RPMI7951 (cell line): ENCODE results near the gene MRAP2. TPM values are rescaled to one million over a fixed set of nuclear protein-coding genes. Genes with fewer than 3 reads are reported as not detected.
"Not testable (repeated sequence)": the region's sequence is repeated elsewhere in the genome, so short reads cannot be mapped to it uniquely, and the experiment has no call there.

Experiments used
- DNase-seq: peaks from one replicate; pipeline ENCODE4 v3.0.0-alpha.2; 2012; ENCODE audit warnings: low read depth
- total RNA-seq: library from RNA; depleted of rRNA; stranded (reverse); fragments of >200 nt; shearing (Covaris generic); gene quantifications from 2 replicates; pipeline ENCODE4 v1.2.3, GENCODE V29; 2014; rRNA removed

The MRAP2 gene
- total RNA-seq, 1 experiment from 2014 or later, result 8.4 TPM

GRCh38 chr6:84129588-84129987 lies 96.0 kb downstream of the MRAP2 start:
- DNase-seq, result not testable (repeated sequence)

DNA sequence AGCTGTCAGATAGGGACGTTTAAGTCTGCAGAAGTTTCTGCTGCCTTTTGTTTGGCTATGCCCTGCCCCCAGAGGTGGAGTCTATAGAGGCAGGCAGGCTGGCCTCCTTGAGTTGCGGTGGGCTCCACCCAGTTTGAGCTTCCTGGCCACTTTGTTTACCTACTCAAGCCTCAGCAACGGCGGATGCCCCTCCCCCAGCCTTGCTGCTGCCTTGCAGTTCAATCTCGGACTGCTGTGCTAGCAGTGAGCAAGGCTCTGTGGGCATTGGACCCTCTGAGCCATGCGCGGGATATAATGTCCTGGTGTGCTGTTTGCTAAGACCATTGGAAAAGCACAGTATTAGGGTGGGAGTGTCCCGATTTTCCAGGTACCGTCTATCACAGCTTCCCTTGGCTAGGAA lies 99.8 kb downstream of the MRAP2 start:
- DNase-seq, result not testable (repeated sequence)

DNA sequence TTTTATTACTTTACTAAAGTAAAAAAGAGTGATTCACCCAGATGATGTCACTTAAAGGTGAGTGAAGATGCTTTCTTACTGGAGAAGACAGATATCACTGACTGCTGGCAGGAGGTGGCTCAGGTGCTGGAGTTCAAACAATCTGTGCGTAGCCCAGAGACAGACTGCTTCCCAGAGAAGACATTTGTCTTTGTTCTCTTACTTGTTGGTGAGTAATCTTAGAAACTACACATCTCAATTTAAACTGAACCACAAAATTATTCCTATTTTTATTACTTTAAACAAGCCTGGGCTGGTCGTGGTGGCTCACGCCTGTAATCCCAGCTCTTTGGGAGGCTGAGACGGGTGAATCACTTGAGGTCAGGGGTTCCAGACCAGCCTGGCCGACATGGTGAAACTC lies 101.7 kb downstream of the MRAP2 start:
- DNase-seq, result no peak

GRCh38 chr6:84136364-84137050 lies 102.9 kb downstream of the MRAP2 start:
- DNase-seq, result no peak

GRCh38 chr6:84137051-84137375 lies 103.4 kb downstream of the MRAP2 start:
- no peak for DNase-seq

DNA sequence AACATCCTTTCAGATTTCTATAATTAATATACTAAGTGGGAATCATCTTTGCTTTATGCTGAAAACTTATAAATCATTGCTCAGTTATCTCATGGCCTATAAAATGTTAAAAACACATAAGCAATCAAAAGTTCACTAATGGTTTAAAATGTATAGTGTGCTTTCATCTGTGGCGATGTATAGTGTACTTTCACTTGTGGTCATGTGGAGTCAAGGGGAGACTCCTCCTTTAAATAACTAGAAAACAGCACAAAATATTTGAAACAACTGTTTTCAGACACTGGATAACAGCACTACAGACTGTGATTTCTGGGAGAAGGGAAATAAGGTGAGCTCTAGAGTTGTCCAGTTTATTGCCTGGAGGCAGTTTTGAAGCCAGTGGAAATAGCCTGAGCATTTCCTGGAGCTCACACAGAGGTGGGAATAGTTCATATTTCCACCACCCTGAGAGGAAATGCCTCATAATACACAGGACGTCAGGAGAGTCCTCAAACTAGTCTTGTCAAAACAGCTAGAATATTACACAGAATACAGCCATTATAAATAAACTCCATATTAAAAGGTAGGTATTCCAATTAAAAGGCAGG lies 104.5 kb downstream of the MRAP2 start:
- peak; percentile 10 for DNase-seq

DNA sequence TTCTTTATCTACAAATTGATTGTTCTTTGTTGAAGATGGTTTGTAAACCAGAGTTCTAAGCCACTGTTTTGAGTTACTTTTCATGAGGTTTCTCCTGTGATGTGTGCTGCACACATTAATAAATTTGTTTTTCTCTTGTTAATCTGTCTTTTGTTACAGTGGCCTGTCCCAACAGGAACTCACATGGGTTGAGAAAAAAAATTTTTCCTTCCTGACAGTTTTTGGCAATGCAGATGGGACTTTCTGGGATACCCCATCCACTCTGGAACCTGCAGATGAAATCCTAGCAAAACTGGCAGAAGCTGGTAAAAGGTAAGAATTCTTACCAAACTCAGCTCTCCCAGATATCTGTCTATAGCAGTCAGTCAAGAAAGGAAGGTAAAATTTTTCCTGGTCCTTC lies 105.7 kb downstream of the MRAP2 start:
- DNase-seq, result no peak

Other genes starting within 250 kb of the MRAP2 start
- not detected in 2 replicates for gene RIPPLY2, start 180.4 kb upstream of the MRAP2 start, total RNA-seq
- gene CYB5R4, start 174.1 kb upstream of the MRAP2 start, total RNA-seq, result 18.5 and 22.5 TPM in 2 replicates
- gene CEP162, start 193.9 kb downstream of the MRAP2 start, total RNA-seq, result 5.3 and 6.7 TPM in 2 replicates